Frontal cortex (tissue), 4 donors: Measurements from ENCODE around the gene FNDC5. TPM values are rescaled to one million over a fixed set of nuclear protein-coding genes. Genes with fewer than 3 reads are reported as not detected.

Experiments
- DNase-seq, 2 donors: peaks; one replicate each; pipeline ENCODE4 v3.0.0; 2012; ENCODE audit warnings: low spot score in 2 of 2
- FAIRE-seq: peaks from 2 replicates; lab custom pipeline; 2012; peaks lifted over from hg19 to GRCh38; lab: Jason Lieb, UNC
- total RNA-seq: library from RNA; depleted of rRNA; stranded (reverse); fragments of >200 nt; gene quantifications from one replicate; pipeline ENCODE4 v1.2.3, GENCODE V29; 2014
- donor health status: control.
- donor health status: control.
- donor health status: control.

FNDC5 gene
- total RNA-seq, 1 donor from 2014 or later = 15.5 TPM

DNA sequence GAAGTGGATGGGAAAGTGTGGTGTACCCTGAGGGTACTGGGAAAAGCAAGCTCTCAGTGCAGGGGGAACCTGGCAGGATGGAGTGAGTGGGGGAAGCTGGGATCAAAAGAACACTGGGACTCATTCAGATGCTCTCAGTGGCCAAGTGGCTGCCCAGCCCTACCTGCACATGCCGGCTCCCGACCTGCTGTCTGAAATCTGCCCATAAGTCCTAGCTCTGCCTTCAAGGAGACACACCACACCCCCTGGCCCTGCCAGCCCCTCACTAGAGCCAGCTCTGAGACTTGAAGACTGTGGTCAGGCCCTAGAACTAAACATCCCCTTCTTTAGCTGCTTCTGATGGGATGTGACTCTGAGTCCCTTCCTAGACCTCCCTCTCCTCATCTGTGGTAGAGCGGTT, 28.2 kb upstream of the FNDC5 start:
- FAIRE-seq = no peak

GRCh38 chr1:32898056-32898455, 27.3 kb upstream of the FNDC5 start:
- DNase-seq = no peak

More for the DNA sequence above, 28.2 kb upstream of the FNDC5 start:
- DNase-seq = no peak

DNA sequence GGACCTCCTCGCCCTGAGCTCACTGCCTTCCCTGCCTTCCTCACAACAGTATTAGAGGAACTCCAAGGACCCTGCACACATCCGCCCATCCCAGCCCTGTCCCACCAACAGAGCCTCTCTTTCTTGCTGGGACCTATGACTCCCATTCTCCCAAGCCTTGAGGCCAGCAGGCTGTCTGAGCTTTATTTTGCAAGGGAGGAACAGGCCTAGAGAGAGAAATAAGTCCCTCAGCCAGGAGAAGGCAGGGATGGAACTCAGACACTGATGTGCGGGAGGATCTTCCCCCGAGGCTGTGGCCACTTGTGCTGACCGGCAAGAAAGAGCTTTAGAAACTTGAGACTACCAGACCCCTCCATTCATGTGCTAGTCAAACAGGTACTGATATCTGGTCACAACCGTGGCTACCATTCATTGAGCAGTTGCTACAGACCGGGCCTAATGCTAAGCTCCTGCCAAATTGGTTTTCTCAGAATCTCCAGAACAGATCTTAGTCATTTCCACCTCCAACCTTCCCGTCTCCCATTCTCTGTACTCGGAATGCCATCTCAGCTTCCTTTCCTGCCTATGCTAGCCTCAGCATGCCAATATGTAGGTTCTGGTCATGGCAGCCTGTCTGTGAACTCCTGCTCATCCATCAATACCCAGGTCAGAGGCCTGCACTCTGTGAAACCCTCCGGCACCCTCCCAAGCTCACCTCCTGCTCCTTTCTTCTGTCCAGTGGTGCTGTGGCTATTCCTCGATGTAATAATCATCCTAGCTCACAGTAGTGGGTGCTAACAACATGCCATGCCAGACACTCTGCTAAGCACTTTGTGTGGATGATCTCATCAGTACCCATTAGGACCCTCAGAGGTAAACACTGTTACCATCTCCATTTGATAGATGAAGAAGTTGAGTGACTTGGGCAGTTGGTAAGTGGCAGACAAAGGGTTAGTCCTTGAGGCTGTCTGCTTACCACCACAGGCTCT, 26.7 kb upstream of the FNDC5 start:
- no peak for FAIRE-seq

More at GRCh38 chr1:32898056-32898455, 27.3 kb upstream of the FNDC5 start:
- no peak for FAIRE-seq

GRCh38 chr1:32896451-32896850, 25.7 kb upstream of the FNDC5 start:
- DNase-seq (no peak), FAIRE-seq (no peak)

More for the DNA sequence above, 26.7 kb upstream of the FNDC5 start:
- no peak for DNase-seq

DNA sequence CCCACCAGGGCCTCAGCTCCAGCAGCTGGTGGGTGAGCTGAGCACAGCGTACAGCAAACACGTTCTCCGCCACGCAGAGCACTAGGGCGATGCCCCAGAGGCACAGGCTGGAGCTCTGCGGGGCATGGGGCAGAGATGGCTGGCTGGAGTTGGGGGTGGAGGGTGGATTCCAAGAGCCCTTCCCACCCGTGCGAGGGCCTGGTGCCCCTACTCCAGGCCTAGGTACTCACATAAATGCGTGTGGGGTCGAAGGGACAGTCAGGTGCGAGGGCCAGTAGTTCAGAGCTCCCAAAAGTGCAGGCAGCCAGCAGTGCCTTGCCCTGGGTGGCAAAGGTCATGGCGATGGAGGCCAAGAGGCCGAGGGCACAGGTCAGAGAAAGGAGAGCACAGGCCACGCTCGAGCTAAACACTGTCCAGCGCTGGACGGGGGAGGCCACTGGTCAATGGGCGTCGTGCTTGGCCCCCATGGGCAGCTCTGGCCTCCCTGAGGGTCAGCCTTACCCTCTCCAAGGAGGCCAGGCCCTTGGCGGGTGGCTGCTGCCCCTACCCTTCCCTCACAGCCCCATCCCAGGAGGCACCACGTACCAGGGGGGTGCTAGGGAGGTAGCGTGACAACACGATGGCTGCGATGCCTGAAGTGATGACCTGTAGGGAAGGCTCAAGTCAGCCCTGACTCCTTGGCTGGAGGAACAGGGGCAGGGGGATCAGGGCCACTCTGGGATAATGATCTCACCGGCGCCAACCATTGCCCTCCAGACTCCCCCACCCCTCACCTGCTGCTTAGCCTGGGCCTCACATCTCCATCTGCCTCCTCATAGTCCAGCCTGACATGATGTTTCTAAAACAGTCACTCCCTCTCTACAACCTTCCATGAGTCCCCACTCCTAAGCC, 24.9 kb upstream of the FNDC5 start:
- DNase-seq = no peak

DNA sequence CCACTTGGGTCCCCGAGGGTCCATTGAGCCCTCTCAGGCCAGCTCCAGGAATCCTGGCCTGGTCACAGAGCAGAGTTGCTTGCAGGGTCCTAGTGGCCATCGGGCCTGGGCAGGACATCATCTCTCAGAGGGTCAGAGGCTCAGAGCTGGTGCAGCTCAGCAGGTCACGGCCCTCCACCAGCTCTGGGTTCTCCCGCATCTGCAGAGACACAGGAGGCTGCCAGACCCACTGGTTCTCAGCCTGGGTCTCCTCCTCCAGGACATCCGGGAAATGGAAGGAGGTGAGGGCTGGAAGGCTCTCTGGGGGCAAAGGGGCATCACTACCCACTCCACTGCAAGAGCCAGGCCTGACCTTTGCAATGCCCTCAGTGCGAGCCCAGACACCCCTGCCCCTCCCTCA, 24.0 kb upstream of the FNDC5 start:
- DNase-seq (no peak), FAIRE-seq (no peak)

More for the DNA sequence above, 24.9 kb upstream of the FNDC5 start:
- FAIRE-seq = no peak

DNA sequence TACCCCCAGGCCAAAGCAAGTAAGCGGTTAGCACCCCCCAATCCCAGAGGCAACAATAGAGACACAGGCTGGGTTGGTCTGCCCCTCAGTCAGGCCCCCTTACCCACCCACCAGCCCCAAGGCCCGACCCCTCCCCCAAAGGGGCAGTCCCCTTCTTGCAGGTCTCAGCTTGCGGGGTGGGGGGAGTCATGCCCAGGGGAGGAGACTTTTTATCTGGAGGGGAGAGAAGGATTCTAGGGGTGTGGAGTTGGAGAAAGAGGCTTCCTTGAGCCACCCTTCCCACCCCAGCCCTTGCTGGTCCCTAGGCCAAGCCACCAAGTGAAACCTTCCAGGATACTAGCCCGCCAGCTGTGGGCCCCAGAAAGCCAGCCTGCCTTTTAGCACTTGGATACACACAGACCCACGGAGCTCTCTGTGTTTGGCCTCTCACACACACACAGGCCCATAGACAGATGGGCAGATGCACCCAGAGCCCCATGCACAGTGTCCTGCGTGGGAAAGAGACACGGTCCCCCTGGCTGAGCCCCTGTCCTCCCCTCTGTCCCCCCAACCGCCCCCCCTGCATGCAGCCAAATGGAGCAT, 23.4 kb upstream of the FNDC5 start:
- no peak for FAIRE-seq
- no peak for DNase-seq

DNA sequence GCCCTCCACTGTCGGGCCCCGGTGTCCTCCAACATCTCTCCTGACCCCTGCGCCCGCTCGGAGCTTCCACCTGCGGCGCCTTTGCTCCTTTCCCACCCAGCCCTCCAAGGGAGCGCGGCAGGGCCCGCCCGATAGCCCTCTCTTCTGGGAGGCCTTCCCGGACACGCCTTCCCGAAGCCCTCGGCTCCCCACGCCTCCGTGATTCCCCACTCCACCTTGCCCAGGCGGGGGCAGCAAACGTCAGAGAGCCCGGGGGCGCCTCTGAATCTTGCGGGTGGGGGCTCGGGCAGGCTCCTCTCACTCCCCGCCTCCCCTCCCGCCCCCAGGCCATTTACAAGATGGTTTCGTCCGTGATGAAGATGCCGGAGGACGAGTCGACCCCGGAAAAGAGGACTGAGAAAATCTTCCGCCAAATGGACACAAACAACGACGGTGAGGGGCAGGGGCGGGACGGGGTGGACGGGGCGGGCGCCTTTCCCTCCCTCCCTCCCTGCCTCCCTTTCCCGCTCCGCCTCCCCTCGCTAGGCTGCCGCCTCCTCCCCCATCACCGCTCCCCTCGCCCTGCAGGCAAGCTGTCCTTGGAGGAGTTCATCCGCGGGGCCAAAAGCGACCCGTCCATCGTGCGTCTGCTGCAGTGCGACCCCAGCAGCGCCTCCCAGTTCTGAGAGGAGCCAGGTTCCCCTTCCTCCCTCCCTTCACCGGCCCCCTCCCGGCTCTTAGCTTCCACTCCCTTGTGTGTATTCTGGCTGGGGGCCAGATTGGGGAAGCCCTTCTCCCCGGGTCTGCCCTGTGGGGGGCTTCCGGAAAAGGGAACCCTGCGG, 22.7 kb upstream of the FNDC5 start:
- no peak for FAIRE-seq

GRCh38 chr1:32892368-32893197, 21.9 kb upstream of the FNDC5 start:
- DNase-seq (peak; percentile 83 to 86), FAIRE-seq (no peak)

More for the DNA sequence above, 22.7 kb upstream of the FNDC5 start:
- peak; percentile 61 to 78 for DNase-seq

GRCh38 chr1:32891630-32892029, 20.9 kb upstream of the FNDC5 start:
- no peak for FAIRE-seq

DNA sequence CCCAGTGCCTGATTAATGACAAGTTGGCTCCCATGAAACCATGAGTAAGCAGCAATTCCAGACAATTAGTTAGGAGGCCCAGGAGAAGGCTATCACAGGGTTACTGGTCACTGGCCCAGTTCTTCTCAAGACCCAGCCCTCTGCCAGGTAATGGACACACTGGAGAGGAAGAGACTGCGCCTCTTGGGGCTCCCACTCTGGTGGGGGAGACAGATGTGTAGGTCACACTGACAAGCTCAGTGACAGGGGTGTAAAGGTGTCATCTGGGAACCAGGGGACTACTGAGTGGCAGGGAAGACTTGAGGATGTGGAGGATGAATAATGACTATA, 20.5 kb upstream of the FNDC5 start:
- no peak for FAIRE-seq
- no peak for DNase-seq

More at GRCh38 chr1:32891630-32892029, 20.9 kb upstream of the FNDC5 start:
- DNase-seq = no peak

DNA sequence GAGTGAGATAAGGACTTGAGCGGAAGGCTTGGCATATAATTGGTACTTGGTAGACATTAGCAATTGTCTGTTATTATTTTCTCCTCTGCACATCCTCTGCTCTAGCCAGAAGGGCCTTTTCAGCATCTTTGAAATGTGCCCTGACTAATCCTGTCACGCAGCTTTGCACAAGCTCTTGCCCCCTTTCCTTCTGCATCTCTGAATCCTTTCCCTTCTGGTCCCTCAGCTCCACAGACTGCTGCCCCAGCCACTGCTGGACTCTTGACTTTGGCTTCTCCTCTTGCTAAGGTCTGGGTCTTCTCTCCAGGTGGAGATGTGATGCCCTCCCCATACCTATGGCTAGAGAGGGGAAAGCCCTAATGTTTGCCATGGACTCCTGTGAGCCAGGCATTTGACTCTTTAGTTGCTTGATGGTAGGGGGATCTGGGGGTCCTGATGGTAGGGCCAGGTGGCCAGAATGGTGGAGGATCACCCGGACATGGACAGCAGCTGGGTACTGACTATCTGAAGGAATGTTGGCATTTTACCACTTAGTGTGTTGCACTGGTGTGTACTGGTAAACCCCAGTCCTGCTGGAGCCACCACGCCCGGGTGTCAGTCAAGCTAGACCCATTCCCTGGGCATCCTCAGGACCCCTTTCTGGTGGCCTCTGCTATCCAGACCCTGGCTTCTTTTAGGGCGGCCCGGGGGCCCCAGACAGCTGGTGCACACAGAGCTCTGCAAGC, 20.0 kb upstream of the FNDC5 start:
- FAIRE-seq (no peak), DNase-seq (no peak)

GRCh38 chr1:32889731-32890278, 19.1 kb upstream of the FNDC5 start:
- no peak for FAIRE-seq
- DNase-seq = no peak

DNA sequence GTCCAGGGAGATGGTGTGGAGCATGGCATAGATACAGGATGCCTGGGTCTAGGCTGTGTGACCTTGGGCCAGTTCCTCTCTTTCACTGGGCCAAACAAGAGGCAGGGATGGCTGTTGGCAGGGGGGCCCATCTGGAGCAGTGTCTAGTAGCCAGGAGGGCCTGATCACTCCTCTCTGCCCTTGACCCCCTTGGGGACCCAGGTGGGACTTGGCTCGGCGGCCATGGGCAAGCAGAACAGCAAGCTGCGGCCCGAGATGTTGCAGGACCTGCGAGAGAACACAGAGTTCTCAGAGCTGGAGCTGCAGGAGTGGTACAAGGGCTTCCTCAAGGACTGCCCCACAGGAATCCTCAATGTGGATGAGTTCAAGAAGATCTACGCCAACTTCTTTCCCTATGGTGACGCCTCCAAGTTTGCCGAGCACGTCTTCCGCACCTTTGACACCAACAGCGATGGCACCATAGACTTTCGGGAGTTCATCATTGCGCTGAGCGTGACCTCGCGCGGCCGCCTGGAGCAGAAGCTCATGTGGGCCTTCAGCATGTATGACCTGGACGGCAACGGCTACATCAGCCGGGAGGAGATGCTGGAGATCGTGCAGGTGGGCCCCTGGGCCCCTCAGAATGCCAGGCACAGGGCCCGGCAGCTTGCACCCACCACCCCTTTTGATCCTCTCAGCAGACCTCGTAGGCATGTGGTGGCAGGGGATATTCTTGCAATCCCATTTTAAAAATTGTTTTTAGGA, 18.1 kb upstream of the FNDC5 start:
- DNase-seq (no peak), FAIRE-seq (no peak)

DNA sequence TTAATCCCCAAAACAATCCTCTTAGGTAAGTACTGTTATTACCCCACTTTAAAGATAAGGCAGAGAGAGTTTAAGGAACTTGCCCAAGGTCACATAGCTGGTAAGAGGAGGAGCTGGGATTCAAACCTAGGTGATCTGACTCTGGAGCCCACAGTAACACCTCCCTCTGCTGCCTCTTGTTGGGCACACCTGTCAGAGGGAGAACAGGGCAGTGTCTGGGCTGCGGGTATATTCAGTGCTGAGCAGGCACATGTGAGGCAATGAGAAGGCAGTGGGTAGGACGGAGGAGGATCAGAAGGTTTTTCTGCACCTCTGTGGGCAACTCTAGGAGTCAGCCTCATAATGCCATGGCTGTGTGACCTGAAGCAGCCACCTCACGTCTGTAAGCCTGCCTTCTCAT, 17.4 kb upstream of the FNDC5 start:
- no peak for DNase-seq

GRCh38 chr1:32887623-32888022, 16.9 kb upstream of the FNDC5 start:
- no peak for FAIRE-seq
- no peak for DNase-seq

More for the DNA sequence above, 17.4 kb upstream of the FNDC5 start:
- FAIRE-seq = no peak
